ENCODE results near the gene HNRNPUL1. TPM values are rescaled to one million over a fixed set of nuclear protein-coding genes. Genes with fewer than 3 reads are reported as not detected.
A peak's percentile ranks its signal among the peaks of the same experiment; 100 is the strongest.

The HNRNPUL1 gene
- polyA plus RNA-seq, 10 donors: 141 to 171 (median 152) TPM

DNA sequence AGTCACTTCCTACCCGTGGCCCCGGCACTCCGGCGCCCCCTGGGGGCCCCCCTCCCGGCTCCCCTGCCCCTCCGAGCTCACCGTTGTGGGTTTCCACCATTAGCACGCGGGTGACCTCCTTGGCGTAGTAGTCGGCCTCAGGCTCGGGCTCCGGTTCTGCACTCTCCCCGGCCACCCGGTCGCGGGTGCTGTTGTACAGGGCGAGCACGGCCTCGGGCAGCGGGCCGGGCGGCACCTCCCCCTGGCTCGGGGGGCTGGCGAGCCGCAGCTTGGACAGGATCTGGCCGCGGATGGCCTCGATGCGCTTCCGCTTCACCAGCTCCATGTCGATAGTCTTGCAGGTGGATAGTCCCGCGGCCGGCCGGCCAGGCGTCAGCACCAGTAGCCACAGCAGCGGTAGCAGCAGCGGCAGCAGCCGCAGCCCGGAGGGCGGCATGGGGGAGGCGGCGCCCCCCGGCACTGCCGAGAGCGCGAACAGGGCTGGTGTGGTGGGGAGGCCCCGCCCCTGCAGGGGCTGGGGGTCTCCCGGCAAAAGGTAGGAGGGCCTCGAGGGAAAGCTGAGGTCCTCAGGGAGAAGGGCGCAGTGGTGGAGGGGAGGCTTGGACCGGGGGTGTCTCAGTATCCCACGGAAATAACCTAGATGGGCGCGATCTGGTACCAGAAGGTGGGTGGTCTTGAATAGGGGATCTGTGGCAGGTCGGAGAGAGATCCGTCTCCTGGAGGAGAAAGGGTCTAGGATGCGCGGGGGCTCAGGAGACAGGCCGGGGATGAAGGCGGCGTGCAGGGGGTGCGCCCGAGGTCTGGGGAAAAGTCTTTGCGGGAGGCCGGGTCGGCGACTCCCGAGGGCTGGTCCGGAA is 88.7 kb downstream of the HNRNPUL1 start:
- peak in 1 of 3 donors; percentile 64 for DNase-seq

DNA sequence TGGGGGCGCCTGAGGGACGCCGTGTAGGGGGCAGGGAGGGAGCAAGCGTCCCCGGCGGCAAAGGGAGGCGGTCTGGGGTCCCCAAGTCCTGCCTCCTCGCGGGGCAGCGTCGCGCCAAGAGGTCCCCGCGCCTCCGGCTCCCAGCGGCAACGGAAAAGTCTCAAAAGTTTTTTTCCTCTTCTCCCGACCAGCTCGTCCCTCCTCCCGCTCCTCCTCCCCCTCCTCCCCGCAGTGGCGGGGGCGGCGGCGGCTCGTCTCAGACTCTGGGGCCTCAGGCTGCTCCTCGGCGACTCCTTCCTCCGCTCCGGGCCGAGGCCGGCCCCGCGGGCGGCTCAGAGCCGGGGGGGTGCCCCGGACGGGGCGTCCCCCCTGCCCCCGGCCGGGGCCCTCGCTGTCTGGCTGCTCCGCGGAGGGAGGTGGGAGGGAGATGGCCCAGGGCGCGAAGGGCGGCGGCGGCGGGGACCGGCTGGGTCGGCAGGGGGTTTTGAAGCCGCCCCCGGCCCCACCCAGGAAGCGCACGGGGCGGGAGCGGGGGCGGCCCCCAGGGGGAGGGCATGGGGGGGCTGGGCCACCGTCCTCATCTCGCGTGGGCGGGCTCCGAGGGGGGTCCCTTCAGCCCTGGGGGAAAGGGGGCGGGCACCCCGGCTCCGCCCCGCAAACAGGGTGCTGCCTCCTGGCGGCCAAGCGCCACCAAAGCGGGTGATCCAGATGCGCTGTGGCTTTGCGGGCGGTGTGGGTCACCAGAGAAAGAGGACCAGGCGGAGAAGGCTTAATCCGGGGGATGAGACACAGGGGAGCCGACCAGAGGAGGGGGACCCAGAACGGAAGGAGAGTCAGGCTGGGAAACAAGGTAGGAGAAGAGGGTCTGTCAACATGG is 89.5 kb downstream of the HNRNPUL1 start, which contains the start of gene TGFB1:
TGFB1 (minus strand) TSS at position 457 of the 877 bp plus-strand sequence. CDS start 878 bp downstream, outside the sequence.
- peak; percentile 83 to 87 (median 83) for DNase-seq

DNA sequence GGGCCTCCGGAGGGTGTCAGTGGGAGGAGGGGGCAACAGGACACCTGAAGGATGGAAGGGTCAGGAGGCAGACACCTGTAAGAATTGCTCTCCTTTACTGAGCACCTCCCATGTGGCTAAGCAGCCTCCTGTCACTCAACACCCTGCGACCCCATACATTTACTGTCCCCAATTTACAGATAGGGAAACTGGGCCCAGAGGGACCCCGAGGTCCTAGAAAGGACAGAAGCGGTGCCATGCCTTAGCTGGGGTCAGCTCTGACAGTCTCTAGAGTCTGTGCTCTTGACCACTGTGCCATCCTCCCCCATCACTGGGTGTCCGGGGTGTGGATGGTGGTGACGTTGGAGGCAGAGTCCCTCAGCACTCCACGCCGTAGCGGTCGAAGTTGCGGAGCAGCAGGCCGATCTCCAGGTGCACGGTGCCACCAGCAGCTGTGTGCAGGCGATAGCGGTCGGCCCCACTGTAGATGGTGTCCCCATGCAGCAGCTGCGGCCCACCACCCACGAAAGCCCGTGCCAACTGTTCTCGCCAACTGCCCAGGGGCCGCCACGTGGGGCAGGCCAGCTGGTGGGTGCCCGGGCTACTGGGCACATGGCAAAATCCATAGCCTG is 90.3 kb downstream of the HNRNPUL1 start:
- no peak for DNase-seq

DNA sequence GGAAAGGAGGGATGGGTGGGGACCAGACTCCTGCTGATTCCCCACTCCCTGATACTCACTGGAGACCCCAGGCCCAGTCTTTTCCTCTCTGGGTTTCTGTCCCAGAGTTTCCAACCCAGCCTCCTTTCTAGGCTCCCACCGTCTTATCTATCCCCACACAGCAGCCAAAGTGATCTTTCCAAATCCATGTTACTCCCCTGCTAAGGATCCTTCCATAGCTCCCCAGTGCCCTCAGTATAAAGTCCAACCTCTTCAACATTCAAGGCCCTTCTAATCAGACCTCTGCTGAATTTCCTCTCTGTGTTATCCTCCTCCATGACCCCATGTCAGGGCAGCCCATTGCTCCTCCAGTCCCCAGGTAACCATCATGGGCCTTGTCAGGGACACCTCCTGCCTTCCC is 90.9 kb downstream of the HNRNPUL1 start:
- DNase-seq: no peak

DNA sequence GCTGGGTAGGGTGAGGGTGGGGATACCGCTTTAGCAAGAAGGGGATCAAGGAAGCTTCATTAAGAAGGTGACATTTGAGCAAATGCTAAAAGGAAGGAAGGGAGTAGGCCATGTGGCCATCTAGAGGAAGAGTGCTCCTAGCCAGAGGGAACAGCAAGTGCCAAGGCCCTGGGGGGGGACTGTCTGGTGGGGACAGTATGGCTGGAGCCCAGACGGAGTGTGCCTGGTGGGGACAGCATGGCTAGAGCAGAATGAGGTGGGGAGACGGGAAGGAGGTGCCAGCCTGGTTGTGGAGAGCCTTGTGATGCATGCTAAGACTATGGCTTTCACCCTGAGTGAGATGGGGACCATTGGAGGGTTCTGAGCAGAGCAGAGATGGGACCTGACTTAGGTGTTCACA is 91.6 kb downstream of the HNRNPUL1 start:
- no peak for DNase-seq

DNA sequence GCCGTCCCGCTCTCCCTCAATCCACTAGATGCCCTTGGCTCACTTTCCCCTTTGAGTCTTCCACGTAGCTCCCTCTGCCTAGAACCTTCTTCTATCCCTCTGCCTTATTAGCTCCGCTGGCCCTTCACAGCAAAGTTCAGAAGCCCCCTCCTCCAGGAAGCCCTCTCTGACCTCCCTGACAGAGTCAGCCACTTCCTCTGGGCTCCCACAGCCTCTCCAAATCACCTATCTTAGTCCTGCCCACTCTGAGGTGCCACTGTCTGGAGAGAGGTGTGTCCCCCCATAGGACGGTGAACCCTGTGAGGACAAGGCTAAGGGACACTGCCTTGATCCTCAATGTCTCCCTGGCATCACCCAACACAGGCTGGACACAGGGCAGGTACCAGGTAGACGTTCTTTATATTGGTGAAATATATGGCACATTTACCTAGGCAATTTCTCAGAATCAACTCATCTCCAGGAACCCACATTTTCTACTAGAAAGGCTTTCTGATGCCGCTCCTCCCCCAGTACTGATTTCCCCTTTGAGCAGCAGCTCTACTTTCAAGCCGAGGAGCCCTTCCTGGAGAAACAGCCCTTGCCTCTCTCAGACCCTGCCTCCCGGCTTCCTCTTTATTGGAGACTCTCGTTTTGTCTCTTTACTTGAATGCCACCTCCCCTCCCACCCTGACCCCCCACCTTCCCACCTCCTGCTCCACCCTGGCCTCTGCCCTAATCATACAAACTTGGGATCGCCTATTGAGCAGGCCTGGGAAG is 93.0 kb downstream of the HNRNPUL1 start:
- DNase-seq: no peak

Other genes starting within 250 kb of the HNRNPUL1 start
- under 1 TPM in 1 of 10 donors, not detected in 9; 0.09 TPM for gene CYP2A13, start 175.9 kb upstream of the HNRNPUL1 start, polyA plus RNA-seq (ENCODE audit: insufficient read length in 10 of 10)
- gene CYP2F1, start 149.9 kb upstream of the HNRNPUL1 start, polyA plus RNA-seq (ENCODE audit: insufficient read length in 10 of 10): under 1 TPM in 1 of 10 donors, not detected in 9; 0.23 TPM
- gene CYP2S1, start 71.2 kb upstream of the HNRNPUL1 start, polyA plus RNA-seq (ENCODE audit: insufficient read length in 10 of 10): 1 to 10 TPM in 2 of 10 donors, under 1 TPM in 8; 0.21 to 2.2 (median 0.49) TPM
- gene AXL, start 45.1 kb upstream of the HNRNPUL1 start, polyA plus RNA-seq (ENCODE audit: insufficient read length in 10 of 10): 10 to 100 TPM; 23.4 to 37.7 (median 28.1) TPM
- 10 to 100 TPM; 31.3 to 35.7 (median 33.2) TPM for gene CCDC97, start 45.8 kb downstream of the HNRNPUL1 start, polyA plus RNA-seq (ENCODE audit: insufficient read length in 10 of 10)
- gene TGFB1, start 89.5 kb downstream of the HNRNPUL1 start, polyA plus RNA-seq (ENCODE audit: insufficient read length in 10 of 10): 10 to 100 TPM; 13.0 to 26.7 (median 20.0) TPM
- gene B9D2, start 99.8 kb downstream of the HNRNPUL1 start, polyA plus RNA-seq (ENCODE audit: insufficient read length in 10 of 10): 1 to 10 TPM; 1.6 to 3.5 (median 2.2) TPM
- gene TMEM91, start 112.2 kb downstream of the HNRNPUL1 start, polyA plus RNA-seq (ENCODE audit: insufficient read length in 10 of 10): 10 to 100 TPM in 1 of 10 donors, 1 to 10 TPM in 9; 2.2 to 10.7 (median 3.9) TPM
- gene EXOSC5, start 133.0 kb downstream of the HNRNPUL1 start, polyA plus RNA-seq (ENCODE audit: insufficient read length in 10 of 10): 10 to 100 TPM; 10.3 to 20.2 (median 14.5) TPM
- 10 to 100 TPM; 15.1 to 32.4 (median 27.3) TPM for gene BCKDHA, start 133.4 kb downstream of the HNRNPUL1 start, polyA plus RNA-seq (ENCODE audit: insufficient read length in 10 of 10)
- gene B3GNT8, start 163.0 kb downstream of the HNRNPUL1 start, polyA plus RNA-seq (ENCODE audit: insufficient read length in 10 of 10): 1 to 10 TPM in 8 of 10 donors, under 1 TPM in 2; 0.47 to 2.5 (median 1.7) TPM
- gene DMAC2, start 175.5 kb downstream of the HNRNPUL1 start, polyA plus RNA-seq (ENCODE audit: insufficient read length in 10 of 10): 10 to 100 TPM; 34.1 to 43.7 (median 39.3) TPM
- under 1 TPM in 5 of 10 donors, not detected in 5; 0.16 to 0.50 (median 0.22) TPM for gene ERICH4, start 178.8 kb downstream of the HNRNPUL1 start, polyA plus RNA-seq (ENCODE audit: insufficient read length in 10 of 10)